Measurements from ENCODE around the gene CCNO.

DNA sequence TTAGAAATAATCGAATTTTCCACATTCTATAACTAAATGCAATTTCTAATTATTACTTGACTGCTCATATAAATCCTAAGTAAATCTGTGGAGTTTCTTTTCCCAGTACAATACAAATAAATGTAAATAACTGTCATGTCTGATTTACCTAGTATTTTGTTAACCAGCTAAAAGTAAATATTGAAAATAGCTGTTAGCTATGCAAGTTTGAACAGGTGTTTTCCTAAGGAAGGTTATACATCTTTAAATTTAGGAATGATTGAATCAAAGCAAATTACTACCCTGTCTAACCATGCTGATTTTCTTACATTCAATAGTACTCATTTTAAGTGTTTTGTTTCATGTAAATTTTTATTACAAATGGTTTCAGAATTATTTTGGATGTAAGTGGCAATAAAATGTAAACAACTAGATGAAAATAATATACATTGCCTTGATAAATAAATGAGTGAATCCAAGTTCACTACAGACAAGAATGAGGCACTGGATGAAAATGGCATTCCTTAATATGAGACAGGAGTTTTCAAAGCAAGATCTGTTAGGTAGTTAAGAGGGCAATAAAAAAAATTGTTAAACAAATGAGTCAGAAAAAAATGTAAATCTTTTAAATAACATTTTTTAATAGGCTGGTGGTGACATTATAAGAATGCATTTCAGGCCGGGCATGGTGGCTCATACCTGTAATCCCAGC, 22.1 kb downstream of the CCNO start:
- TF ChIP-seq SREBF1 (IDR thresholded peaks at IDR 0.05; ENCODE audit: low read length), result no peak
- TF ChIP-seq, protein P1, sequence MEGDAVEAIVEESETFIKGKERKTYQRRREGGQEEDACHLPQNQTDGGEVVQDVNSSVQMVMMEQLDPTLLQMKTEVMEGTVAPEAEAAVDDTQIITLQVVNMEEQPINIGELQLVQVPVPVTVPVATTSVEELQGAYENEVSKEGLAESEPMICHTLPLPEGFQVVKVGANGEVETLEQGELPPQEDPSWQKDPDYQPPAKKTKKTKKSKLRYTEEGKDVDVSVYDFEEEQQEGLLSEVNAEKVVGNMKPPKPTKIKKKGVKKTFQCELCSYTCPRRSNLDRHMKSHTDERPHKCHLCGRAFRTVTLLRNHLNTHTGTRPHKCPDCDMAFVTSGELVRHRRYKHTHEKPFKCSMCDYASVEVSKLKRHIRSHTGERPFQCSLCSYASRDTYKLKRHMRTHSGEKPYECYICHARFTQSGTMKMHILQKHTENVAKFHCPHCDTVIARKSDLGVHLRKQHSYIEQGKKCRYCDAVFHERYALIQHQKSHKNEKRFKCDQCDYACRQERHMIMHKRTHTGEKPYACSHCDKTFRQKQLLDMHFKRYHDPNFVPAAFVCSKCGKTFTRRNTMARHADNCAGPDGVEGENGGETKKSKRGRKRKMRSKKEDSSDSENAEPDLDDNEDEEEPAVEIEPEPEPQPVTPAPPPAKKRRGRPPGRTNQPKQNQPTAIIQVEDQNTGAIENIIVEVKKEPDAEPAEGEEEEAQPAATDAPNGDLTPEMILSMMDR (IDR thresholded peaks at IDR 0.05 in 2 of 3, conservative IDR thresholded peaks at IDR 0.05 in 1 of 3; ENCODE audit: control insufficient read depth in 2 of 3, extremely low read depth in 1 of 3, insufficient read depth in 1 of 3, low read depth in 3 of 3, low read length in 3 of 3), result no peak
- TF ChIP-seq NFIC (IDR thresholded peaks at IDR 0.05; ENCODE audit: low read depth, low read length), result no peak
- TF ChIP-seq EGR1 (IDR thresholded peaks at IDR 0.05; ENCODE audit: borderline replicate concordance in 1 of 2, low read depth in 2 of 2, low read length in 2 of 2), result no peak
- TF ChIP-seq RUNX3 (IDR thresholded peaks at IDR 0.05; ENCODE audit: low read length), result no peak
- TF ChIP-seq ASH2L (IDR thresholded peaks at IDR 0.05; ENCODE audit: borderline replicate concordance, low read depth), result no peak
- TF ChIP-seq, protein P2, sequence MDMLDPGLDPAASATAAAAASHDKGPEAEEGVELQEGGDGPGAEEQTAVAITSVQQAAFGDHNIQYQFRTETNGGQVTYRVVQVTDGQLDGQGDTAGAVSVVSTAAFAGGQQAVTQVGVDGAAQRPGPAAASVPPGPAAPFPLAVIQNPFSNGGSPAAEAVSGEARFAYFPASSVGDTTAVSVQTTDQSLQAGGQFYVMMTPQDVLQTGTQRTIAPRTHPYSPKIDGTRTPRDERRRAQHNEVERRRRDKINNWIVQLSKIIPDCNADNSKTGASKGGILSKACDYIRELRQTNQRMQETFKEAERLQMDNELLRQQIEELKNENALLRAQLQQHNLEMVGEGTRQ (IDR thresholded peaks at IDR 0.05; ENCODE audit: borderline replicate concordance, low read depth, low read length), result no peak
- no peak for TF ChIP-seq SMAD5 (IDR thresholded peaks at IDR 0.05; ENCODE audit: low read depth)
- TF ChIP-seq TAF1 (IDR thresholded peaks at IDR 0.05; ENCODE audit: borderline replicate concordance, low read depth, low read length), result no peak
- TF ChIP-seq FOXK2 (IDR thresholded peaks at IDR 0.05), result no peak
- TF ChIP-seq FOXM1 (IDR thresholded peaks at IDR 0.05; ENCODE audit: low read depth, low read length), result no peak

Data from GM12878 (cell line).